Measurements from ENCODE around the gene TNFRSF12A.

TNFRSF12A gene

GRCh38 chr16:3012828-3013420, 7.2 kb upstream of the TNFRSF12A start, which contains the start of gene CLDN9:
Gene CLDN9 (plus strand): TSS chr16:3012923. CDS start chr16:3013363, 440 bp downstream.
- no peak for DNase-seq

GRCh38 chr16:3013491-3013951, 6.6 kb upstream of the TNFRSF12A start:
- no peak for DNase-seq

- DNase-seq: no peak
Measured at GRCh38 chr16:3013998-3014690, 6.0 kb upstream of the TNFRSF12A start.

- no peak for DNase-seq
Measured at GRCh38 chr16:3014971-3015370, 5.2 kb upstream of the TNFRSF12A start.

DNA sequence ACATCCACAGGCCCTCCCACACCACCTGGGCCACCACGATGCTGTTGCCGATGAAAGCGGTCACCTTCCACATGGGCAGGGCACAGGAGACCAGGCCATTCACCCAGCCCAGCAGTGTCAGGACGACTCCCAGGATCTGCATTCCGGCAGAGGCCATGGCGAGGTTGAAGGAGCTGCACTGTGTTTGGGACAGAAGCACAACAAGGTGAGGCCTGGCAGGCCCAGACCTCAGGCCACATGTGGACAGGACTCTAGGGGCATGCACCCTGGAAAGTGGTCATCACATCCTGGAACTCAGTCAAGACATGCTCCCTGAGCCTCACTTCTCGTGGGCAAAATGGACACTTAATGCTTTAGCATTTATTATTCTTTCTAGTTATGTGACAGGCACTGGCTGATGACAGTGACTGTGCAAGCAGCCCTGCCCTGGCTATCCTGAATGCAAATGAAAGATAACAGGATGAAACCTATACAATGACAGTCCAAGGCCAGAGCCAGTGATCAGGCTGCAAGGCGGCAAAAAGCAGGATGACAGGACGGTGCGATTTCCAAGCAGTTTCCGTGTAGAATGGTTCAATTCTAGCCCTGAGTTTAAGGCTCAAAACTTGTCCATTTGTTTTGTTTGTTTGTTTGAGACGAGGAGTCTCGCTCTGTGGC, 4.2 kb upstream of the TNFRSF12A start:
- DNase-seq: no peak

DNA sequence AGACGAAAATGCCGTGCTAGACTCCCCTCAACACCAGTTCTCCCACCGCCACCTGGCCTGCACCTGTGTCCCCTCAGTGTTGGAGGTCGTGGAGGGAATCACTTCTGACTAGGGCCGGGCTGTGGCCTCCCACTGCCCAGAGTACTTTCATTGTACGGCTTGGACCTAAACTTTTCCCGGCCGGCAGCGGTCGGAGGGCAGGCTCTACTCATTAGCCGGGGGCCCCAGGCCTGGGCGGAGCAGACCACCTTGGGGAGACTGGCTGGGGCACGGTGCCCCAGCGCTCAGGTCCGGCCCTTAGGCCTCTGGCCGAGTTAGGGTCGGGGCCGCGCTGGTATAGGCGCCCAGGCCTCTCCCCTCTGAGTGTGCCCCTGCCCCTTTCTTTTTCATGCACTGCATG, 2.8 kb upstream of the TNFRSF12A start:
- no peak for DNase-seq

DNA sequence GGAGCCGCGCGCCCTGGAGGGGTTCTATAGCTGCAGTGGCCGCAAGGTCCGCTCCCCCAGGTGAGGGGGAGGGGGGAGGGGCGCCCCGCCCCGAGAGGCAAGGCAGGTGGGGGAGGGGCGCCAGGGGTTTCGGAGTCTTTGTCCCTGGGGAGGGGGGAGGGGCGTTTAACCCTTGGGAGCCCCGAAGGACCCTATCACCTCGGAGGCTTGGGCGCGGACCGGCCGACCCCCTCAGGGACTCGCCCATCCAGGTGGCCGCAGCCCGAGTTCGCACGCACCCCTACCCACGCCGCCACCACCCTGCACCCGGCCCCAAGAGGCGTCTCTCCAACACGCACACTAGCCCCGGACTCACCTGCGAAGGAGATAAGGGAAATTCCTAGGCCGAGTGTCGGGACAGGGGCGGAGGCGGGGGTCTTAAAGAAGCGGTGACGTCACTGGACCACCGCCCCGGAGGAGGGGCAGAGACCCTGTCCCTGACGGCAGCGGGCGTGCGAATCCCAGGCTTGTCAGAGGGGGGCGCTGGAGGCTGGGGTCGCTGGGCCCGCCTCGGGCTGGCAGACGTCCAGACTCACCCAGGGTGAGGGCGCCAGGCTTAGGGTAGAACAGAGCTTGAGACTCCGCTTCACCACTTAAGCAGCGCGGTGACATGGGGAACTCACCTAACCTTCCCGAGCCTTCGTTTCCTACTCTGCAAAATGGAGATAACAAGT, 2.2 kb upstream of the TNFRSF12A start, which contains the start of gene CLDN6:
CLDN6 (minus strand) TSS at position 390 of the 713 bp plus-strand sequence. CDS start 2,162 bp downstream, outside the sequence.
- DNase-seq: no peak

- no peak for DNase-seq
Measured at GRCh38 chr16:3019594-3020246, 448 bp upstream of the TNFRSF12A start.

GRCh38 chr16:3020604-3021448, 658 bp downstream of the TNFRSF12A start:
- peak; percentile 73 for DNase-seq

DNA sequence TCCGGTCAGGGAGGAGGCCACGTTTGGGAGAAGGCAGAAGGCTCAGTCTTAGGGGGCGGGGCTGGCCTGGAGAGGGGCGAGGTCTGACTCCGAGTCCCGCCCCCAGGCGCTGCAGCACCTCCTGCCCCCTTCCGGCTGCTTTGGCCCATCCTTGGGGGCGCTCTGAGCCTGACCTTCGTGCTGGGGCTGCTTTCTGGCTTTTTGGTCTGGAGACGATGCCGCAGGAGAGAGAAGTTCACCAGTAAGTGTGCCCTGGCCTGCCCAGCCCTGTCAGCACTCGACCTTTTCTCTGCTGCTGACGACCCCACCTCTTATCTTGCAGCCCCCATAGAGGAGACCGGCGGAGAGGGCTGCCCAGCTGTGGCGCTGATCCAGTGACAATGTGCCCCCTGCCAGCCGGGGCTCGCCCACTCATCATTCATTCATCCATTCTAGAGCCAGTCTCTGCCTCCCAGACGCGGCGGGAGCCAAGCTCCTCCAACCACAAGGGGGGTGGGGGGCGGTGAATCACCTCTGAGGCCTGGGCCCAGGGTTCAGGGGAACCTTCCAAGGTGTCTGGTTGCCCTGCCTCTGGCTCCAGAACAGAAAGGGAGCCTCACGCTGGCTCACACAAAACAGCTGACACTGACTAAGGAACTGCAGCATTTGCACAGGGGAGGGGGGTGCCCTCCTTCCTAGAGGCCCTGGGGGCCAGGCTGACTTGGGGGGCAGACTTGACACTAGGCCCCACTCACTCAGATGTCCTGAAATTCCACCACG, 1.5 kb downstream of the TNFRSF12A start:
- DNase-seq: peak; percentile 64

DNA sequence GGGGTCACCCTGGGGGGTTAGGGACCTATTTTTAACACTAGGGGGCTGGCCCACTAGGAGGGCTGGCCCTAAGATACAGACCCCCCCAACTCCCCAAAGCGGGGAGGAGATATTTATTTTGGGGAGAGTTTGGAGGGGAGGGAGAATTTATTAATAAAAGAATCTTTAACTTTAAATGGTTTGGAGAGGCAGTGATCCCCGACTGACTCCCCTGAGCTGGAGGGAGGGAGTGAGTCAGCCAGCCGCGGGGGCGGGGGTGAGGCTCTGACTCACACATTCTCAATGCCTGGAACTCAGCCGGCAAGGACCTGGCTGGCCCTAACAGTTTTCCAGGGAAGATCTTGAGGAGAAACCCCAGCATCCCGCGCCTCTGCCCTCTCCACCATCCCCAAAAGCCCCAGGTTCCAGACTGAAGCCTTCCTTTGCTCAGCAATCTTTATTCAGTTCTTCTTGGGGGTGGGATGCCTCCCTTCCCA, 2.1 kb downstream of the TNFRSF12A start:
- no peak for DNase-seq

DNA sequence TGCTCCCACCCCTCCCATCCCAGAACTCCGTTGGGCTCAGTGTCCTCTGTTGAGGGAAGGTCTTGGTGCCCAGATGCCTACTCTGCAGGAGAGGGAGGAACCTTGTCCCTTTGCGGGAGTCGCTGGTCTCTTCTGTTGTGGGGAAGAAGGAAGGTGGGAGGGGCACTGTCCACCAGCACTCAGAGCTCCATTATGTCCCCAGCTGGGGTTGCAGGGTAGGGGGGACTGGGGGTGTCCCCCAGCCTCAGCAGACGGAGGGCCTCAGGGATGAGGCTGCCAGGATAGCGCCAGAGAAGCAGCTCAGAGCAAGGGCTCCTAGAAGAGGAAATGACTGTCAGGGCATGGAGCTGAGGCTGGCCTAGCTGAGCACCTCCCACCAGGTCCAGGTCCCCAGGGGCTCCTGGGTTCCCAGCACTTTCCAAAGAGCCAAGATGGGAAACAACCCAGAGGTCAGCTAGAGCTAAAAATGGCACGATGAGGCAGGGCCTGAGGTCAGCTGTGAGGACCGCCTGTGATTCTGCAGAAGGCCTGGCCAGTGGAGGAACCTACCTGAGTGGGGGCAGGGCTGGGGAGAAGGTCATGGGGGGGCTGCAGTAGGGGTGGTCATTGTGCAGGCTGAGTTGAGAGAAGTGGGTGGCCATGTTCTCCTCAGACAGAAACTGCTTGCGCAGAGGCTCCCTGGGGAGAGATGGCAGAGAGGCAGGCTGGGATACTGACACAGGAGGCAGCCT, 2.7 kb downstream of the TNFRSF12A start:
- DNase-seq: no peak

DNA sequence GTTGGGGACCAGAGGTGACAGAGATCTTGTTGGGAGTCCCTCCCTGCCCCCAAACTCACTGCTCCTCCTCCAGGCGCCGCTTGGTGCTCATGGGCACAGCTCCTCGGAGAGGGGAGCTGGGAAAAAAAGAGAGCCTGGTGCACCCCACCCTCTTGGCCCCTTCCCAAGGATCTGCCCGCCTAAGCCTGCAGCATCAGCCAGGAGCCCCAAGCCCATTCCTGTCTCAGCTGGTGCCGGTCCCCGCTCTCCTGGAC, 3.2 kb downstream of the TNFRSF12A start:
- DNase-seq: no peak

GRCh38 chr16:3023669-3024478, 3.7 kb downstream of the TNFRSF12A start, which contains the start of the genes HCFC1R1 and THOC6:
Gene HCFC1R1 (minus strand): TSS chr16:3023942. CDS start chr16:3023941, 1 bp downstream.
Gene THOC6 (plus strand): TSS chr16:3024035. CDS start chr16:3024327, 292 bp downstream.
- DNase-seq: peak; percentile 83

DNA sequence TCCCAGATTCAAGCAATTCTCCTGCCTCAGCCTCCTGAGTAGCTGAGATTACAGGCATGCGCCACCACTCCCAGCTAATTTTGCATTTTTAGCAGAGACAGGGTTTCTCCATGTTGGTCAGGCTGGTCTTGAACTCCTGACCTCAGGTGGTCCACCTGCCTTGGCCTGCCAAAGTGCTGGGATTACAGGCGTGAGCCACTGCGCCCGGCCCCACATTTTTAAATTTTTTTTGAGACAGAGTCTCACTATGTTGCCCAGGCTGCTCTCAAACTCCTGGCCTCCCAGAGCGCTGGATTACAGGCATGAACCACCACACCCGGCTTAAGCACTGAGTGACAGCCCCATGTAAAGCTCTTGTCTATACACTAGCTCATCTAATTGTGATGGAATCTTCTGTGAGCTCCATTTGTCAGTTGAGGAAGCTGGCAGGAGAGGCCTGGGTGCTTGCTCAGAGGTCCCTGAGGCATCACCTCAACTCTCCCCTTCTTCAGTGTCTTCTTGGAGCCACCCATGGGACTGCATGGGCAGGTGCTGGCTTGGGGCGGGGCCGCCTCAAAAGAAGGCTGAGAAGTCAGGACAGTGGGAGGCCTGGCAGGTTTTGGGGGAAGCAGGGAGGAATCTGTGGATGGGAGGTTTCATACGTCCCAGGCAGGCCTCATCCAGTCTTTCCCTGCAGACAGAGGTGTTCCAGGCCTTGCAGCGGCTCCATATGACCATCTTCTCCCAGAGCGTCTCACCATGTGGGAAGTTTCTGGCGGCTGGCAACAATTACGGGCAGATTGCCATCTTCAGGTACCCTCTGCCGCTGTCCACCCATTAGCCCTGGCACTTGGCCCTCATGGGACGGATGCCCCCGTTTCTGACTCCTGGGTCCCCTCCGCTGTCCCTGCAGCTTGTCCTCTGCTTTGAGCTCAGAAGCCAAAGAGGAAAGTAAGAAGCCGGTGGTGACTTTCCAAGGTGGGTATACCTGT, 5.1 kb downstream of the TNFRSF12A start:
- DNase-seq: no peak

GRCh38 chr16:3026003-3026378, 5.8 kb downstream of the TNFRSF12A start:
- no peak for DNase-seq

DNA sequence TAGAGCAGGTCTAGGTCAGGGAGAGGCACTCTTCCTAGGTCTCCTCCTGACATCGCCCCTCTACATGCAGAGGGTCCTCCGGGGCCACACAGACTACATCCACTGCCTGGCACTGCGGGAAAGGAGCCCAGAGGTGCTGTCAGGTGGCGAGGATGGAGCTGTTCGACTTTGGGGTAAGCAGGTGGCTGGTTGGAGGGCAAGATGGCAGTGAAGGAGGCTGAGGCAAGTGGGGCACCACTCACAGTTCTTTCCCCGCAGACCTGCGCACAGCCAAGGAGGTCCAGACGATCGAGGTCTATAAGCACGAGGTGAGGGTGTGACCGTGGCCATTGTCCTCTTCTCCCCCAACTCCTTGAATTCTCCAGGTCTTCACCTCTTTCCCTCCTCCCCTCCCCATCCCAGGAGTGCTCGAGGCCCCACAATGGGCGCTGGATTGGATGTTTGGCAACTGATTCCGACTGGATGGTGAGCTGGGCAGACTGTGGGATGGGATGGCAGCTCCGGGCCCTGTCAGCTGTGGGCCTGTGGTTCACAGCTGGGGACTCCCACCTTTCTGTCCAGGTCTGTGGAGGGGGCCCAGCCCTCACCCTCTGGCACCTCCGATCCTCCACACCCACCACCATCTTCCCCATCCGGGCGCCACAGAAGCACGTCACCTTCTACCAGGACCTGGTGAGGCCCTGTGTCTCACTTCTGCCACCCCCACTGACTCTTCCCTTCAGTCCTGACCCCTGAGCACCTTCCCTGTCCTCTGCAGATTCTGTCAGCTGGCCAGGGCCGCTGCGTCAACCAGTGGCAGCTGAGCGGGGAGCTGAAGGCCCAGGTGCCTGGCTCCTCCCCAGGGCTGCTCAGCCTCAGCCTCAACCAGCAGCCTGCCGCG, 6.7 kb downstream of the TNFRSF12A start:
- no peak for DNase-seq
